ENCODE measurements around the gene IMPA2.

Gene IMPA2

GRCh38 chr18:12009581-12010140 lies 28.4 kb downstream of the IMPA2 start:
- no peaks in the 10 kb centered on the region for H3K9me3 ChIP-seq (ENCODE audit: control insufficient read depth, insufficient read depth, low read depth, low read length)
- POLR2A ChIA-PET: no interaction called here
- no peak overlapping the region for H3K4me3 ChIP-seq (ENCODE audit: low read depth, low read length)
- H3K36me3 ChIP-seq (ENCODE audit: control insufficient read depth in 2 of 2, insufficient read depth in 1 of 2, low read length in 2 of 2): peaks cover 0 to 4% of the 10 kb centered on the region in 2 experiments; a peak in 2 of 3 replicates
- no peak overlapping the region for H3K27ac ChIP-seq (ENCODE audit: extremely low read depth, low read depth, low read length)
- TF ChIP-seq ZBTB20 (tag by site-specific recombination; IDR thresholded peaks at IDR 0.05) (no peak), ZNF211 (tag by site-specific recombination; IDR thresholded peaks at IDR 0.05; ENCODE audit: low read depth) (no peak), MYNN (tag by site-specific recombination; IDR thresholded peaks at IDR 0.05; ENCODE audit: borderline replicate concordance) (no peak), KLF9 (tag by site-specific recombination; IDR thresholded peaks at IDR 0.05; ENCODE audit: low read depth) (no peak), OSR2 (tag by site-specific recombination; IDR thresholded peaks at IDR 0.05) (no peak), WT1 (tag by site-specific recombination; IDR thresholded peaks at IDR 0.05) (no peak), ZBTB1 (tag by site-specific recombination; IDR thresholded peaks at IDR 0.05) (no peak), ZNF473 (tag by site-specific recombination; IDR thresholded peaks at IDR 0.05) (no peak), ZNF623 (tag by site-specific recombination; IDR thresholded peaks at IDR 0.05) (no peak), ZNF391 (tag by site-specific recombination; IDR thresholded peaks at IDR 0.05; ENCODE audit: borderline replicate concordance, low read depth) (no peak), ZFHX2 (tag by site-specific recombination; conservative IDR thresholded peaks at IDR 0.05) (no peak), ZXDB (tag by site-specific recombination; IDR thresholded peaks at IDR 0.05) (no peak), ZNF510 (tag by site-specific recombination; IDR thresholded peaks at IDR 0.05; ENCODE audit: insufficient replicate concordance) (no peak), ZNF140 (tag by site-specific recombination; IDR thresholded peaks at IDR 0.05) (no peak)
- TF ChIP-seq, protein P1, sequence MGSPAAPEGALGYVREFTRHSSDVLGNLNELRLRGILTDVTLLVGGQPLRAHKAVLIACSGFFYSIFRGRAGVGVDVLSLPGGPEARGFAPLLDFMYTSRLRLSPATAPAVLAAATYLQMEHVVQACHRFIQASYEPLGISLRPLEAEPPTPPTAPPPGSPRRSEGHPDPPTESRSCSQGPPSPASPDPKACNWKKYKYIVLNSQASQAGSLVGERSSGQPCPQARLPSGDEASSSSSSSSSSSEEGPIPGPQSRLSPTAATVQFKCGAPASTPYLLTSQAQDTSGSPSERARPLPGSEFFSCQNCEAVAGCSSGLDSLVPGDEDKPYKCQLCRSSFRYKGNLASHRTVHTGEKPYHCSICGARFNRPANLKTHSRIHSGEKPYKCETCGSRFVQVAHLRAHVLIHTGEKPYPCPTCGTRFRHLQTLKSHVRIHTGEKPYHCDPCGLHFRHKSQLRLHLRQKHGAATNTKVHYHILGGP (tag by site-specific recombination; IDR thresholded peaks at IDR 0.05): no peak
- TF ChIP-seq, protein P2, sequence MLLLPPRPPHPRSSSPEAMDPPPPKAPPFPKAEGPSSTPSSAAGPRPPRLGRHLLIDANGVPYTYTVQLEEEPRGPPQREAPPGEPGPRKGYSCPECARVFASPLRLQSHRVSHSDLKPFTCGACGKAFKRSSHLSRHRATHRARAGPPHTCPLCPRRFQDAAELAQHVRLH (tag by site-specific recombination; IDR thresholded peaks at IDR 0.05): no peak
- TF ChIP-seq, protein P3, sequence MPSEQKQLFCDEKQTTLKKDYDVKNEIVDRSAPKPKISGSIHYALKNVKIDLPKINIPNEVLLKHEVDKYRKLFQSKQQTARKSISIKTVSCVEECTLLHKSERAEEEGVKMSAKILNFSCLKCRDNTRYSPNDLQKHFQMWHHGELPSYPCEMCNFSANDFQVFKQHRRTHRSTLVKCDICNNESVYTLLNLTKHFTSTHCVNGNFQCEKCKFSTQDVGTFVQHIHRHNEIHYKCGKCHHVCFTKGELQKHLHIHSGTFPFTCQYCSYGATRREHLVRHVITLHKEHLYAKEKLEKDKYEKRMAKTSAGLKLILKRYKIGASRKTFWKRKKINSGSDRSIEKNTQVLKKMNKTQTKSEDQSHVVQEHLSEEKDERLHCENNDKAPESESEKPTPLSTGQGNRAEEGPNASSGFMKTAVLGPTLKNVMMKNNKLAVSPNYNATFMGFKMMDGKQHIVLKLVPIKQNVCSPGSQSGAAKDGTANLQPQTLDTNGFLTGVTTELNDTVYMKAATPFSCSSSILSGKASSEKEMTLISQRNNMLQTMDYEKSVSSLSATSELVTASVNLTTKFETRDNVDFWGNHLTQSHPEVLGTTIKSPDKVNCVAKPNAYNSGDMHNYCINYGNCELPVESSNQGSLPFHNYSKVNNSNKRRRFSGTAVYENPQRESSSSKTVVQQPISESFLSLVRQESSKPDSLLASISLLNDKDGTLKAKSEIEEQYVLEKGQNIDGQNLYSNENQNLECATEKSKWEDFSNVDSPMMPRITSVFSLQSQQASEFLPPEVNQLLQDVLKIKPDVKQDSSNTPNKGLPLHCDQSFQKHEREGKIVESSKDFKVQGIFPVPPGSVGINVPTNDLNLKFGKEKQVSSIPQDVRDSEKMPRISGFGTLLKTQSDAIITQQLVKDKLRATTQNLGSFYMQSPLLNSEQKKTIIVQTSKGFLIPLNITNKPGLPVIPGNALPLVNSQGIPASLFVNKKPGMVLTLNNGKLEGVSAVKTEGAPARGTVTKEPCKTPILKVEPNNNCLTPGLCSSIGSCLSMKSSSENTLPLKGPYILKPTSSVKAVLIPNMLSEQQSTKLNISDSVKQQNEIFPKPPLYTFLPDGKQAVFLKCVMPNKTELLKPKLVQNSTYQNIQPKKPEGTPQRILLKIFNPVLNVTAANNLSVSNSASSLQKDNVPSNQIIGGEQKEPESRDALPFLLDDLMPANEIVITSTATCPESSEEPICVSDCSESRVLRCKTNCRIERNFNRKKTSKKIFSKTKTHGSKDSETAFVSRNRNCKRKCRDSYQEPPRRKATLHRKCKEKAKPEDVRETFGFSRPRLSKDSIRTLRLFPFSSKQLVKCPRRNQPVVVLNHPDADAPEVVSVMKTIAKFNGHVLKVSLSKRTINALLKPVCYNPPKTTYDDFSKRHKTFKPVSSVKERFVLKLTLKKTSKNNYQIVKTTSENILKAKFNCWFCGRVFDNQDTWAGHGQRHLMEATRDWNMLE (tag by site-specific recombination; conservative IDR thresholded peaks at IDR 0.05; ENCODE audit: low read depth): no peak
- TF ChIP-seq, protein P4, sequence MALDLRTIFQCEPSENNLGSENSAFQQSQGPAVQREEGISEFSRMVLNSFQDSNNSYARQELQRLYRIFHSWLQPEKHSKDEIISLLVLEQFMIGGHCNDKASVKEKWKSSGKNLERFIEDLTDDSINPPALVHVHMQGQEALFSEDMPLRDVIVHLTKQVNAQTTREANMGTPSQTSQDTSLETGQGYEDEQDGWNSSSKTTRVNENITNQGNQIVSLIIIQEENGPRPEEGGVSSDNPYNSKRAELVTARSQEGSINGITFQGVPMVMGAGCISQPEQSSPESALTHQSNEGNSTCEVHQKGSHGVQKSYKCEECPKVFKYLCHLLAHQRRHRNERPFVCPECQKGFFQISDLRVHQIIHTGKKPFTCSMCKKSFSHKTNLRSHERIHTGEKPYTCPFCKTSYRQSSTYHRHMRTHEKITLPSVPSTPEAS (tag by site-specific recombination; IDR thresholded peaks at IDR 0.05): no peak
- H3K4me1 ChIP-seq (ENCODE audit: control insufficient read depth, insufficient read depth, low read length): no peaks in the 10 kb centered on the region
- CTCF ChIA-PET: interaction anchor here (2.9 kb wide), 1 partner anchor 72 kb away, joined by 6 read pairs; no protein-coding TSS in a partner anchor

All from HEK293 (cell line).